Karpas-422 (cell line): Measurements from ENCODE around the gene BPTF. TPM values are rescaled to one million over a fixed set of nuclear protein-coding genes. Genes with fewer than 3 reads are reported as not detected.
A peak's percentile ranks its signal among the peaks of the same experiment; 100 is the strongest.
"Not testable (repeated sequence)": the region's sequence is repeated elsewhere in the genome, so short reads cannot be mapped to it uniquely, and the experiment has no call there.

ENCODE experiments used
- DNase-seq: peaks from one replicate; pipeline ENCODE4 v3.0.0-alpha.2; 2015
- H2AFZ ChIP-seq: fragments of 200-600 bp; sonication (generic); 2 replicates; pipeline ENCODE4 v1.6.1; 2014; ENCODE audit warnings: antibody characterized with exemption, low read length, mixed read lengths
- H3K27ac ChIP-seq: fragments of 200-600 bp; sonication (generic); 2 replicates; pipeline ENCODE4 v1.5.1; 2014; ENCODE audit warnings: mild to moderate bottlenecking, low read length, moderate library complexity
- H3K27me3 ChIP-seq: fragments of 200-600 bp; sonication (generic); 2 replicates; pipeline ENCODE4 v1.6.1; 2014; ENCODE audit warnings: low read length, mixed read lengths
- H3K36me3 ChIP-seq: fragments of 200-600 bp; sonication (generic); 2 replicates; pipeline ENCODE4 v1.6.1; 2014; ENCODE audit warnings: low read length, mixed read lengths; ENCODE audit not compliant: insufficient read depth
- H3K4me1 ChIP-seq: fragments of 200-600 bp; sonication (generic); 2 replicates; pipeline ENCODE4 v1.6.1; 2014; ENCODE audit warnings: mild to moderate bottlenecking, low read length, mixed read lengths
- H3K4me2 ChIP-seq: fragments of 200-600 bp; sonication (generic); 2 replicates; pipeline ENCODE4 v1.6.1; 2014; ENCODE audit warnings: low read length, low read depth, mild to moderate bottlenecking; ENCODE audit not compliant: poor library complexity, severe bottlenecking
- H3K4me3 ChIP-seq: fragments of 200-600 bp; sonication (generic); 2 replicates; pipeline ENCODE4 v1.5.1; 2014; ENCODE audit warnings: mild to moderate bottlenecking, antibody characterized with exemption, low read length, mixed read lengths
- H3K79me2 ChIP-seq: fragments of 200-600 bp; sonication (generic); 2 replicates; pipeline ENCODE4 v1.6.1; 2014; ENCODE audit warnings: mild to moderate bottlenecking, low read length, mixed read lengths
- H3K9ac ChIP-seq: fragments of 200-600 bp; sonication (generic); 2 replicates; pipeline ENCODE4 v1.6.0; 2014; ENCODE audit warnings: low read length
- H3K9me2 ChIP-seq: fragments of 200-600 bp; sonication (generic), shearing (Covaris generic); replicated peaks from 2 replicates; pipeline ENCODE4 v1.6.0; 2014; ENCODE audit warnings: mild to moderate bottlenecking, low read length, moderate library complexity; ENCODE audit not compliant: insufficient read depth
- H3K9me3 ChIP-seq: fragments of 300-700, 200-600 bp; sonication (generic); 2 replicates; pipeline ENCODE4 v1.6.1; 2014; ENCODE audit warnings: low read length, mixed read lengths
- H4K20me1 ChIP-seq: fragments of 200-600 bp; sonication (generic); 2 replicates; pipeline ENCODE4 v1.6.1; 2014; ENCODE audit warnings: mild to moderate bottlenecking, antibody characterized with exemption, low read length, low read depth; ENCODE audit not compliant: insufficient read depth
- total RNA-seq: library from RNA; depleted of rRNA; stranded (reverse); fragments of >200 nt; shearing (Covaris generic); gene quantifications from 2 replicates; pipeline ENCODE4 v1.2.3, GENCODE V29; 2014; ENCODE audit warnings: low replicate concordance

BPTF gene
- total RNA-seq, 1 experiment from 2014 or later = 310 TPM

DNA sequence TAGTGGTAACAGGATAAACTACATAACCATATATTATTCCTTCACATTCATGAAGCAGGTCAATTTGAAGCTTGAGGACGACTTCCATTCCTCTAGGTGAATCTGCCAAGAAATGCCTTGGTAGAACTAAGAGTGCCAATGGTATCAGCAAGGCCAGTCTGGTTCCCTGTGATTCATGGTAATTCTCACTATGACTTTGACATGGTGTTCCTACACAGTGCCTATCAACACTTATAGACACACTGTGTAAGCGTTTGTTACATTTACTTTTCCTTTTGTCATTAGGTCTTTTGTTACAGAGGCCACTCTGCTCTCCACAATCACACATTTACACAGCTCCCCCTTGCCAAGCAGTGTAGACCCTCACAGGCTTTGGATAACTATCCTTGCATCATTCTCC lies 136.9 kb downstream of the BPTF start:
- DNase-seq, H3K9me2 ChIP-seq, H4K20me1 ChIP-seq, H2AFZ ChIP-seq, H3K4me3 ChIP-seq, H3K79me2 ChIP-seq, H3K27me3 ChIP-seq, H3K9ac ChIP-seq, H3K27ac ChIP-seq, H3K4me1 ChIP-seq, H3K4me2 ChIP-seq, H3K9me3 ChIP-seq: not testable (repeated sequence)
- peaks cover 40% of the 10 kb centered on the region for H3K36me3 ChIP-seq

DNA sequence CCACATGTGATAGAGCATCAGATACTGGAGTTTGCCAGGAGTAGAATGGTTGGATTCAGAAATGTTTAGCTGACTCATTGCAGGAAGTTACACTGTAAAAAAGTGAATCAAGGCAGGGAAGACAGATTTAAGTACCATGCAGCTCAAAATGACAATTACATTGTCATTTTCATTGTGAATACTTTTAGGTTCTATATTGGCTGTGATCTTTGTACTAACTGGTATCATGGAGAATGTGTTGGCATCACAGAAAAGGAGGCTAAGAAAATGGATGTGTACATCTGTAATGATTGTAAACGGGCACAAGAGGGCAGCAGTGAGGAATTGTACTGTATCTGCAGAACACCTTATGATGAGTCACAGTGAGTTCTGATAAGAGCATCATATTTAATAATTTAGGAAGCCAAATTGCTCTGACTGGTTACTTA lies 137.9 kb downstream of the BPTF start:
- not testable (repeated sequence) for H3K9ac ChIP-seq, H3K9me3 ChIP-seq, H3K4me3 ChIP-seq, H3K4me2 ChIP-seq, H3K79me2 ChIP-seq, H4K20me1 ChIP-seq, H3K27me3 ChIP-seq, H3K9me2 ChIP-seq, H3K4me1 ChIP-seq, H2AFZ ChIP-seq
- Histone ChIP-seq H3K36me3 (peaks cover 45% of the 10 kb centered on the region), H3K27ac (0 out of 2 replicates have a peak overlapping the region, but pooled peaks have one; percentile 49)
- peak; percentile 89 for DNase-seq

DNA sequence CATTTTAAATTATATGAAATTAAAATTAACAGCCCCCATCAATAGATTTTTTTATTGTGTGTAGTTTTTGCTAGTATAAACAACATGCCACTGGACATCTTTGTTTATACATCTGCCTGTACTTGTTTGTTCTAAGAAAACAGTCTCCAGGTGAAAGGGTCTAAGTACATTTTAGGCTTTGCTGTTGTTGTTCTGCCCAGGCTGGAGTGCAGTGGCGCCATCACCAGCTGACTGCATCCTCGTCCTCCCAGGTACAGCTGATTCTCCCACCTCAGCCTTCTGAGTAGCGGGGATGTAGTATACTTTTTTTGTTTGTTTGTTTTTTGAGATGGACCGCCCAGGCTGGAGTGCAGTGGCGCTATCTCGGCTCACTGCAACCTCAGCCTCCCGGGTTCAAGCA lies 145.5 kb downstream of the BPTF start:
- H3K36me3 ChIP-seq = peaks cover 43% of the 10 kb centered on the region
- H3K4me1 ChIP-seq = no peaks in the 10 kb centered on the region
- H3K4me2 ChIP-seq = no peak overlapping the region
- no peaks in the 10 kb centered on the region for H3K27me3 ChIP-seq
- no peak for DNase-seq
- no peaks in the 10 kb centered on the region for H3K79me2 ChIP-seq
- no peaks in the 10 kb centered on the region for H3K9me3 ChIP-seq
- no peak overlapping the region for H3K4me3 ChIP-seq
- H4K20me1 ChIP-seq = no peaks in the 10 kb centered on the region
- no peak overlapping the region for H3K9ac ChIP-seq
- no peaks in the 10 kb centered on the region for H3K9me2 ChIP-seq
- H2AFZ ChIP-seq = no peak overlapping the region
- no peak overlapping the region for H3K27ac ChIP-seq

- H3K79me2 ChIP-seq = no peaks in the 10 kb centered on the region
- no peaks in the 10 kb centered on the region for H3K27me3 ChIP-seq
Measured at GRCh38 chr17:67974185-67974584, 148.9 kb downstream of the BPTF start.

DNA sequence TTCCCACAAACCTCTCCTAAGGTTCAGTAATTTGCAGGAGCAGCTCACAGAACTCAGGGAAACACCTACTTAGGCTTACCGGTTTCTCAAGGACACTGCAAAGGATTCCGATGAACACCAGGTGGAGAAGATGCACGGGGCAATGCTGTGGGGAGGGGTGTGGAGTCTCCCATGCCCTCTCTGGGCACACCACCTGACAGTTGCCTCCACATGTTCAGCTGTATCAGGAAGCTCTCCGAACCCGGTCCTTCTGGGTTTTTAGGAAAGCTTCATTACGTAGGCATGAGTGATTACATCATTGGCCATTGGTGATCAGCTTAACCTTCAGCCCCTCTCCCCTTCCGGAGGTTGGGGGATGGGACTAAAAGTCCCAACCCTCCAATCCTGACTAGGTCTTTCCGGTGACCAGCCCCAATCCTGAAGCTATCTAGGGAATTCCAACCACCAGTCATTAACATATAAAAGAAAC lies 149.3 kb downstream of the BPTF start:
- H3K4me3 ChIP-seq = no peak overlapping the region
- H3K9me3 ChIP-seq = no peaks in the 10 kb centered on the region
- peaks cover 27% of the 10 kb centered on the region for H3K4me1 ChIP-seq
- H3K27ac ChIP-seq = no peak overlapping the region
- H3K9me2 ChIP-seq = no peaks in the 10 kb centered on the region
- no peaks in the 10 kb centered on the region for H3K27me3 ChIP-seq
- no peaks in the 10 kb centered on the region for H4K20me1 ChIP-seq
- no peak overlapping the region for H2AFZ ChIP-seq
- no peak overlapping the region for H3K4me2 ChIP-seq
- peaks cover 38% of the 10 kb centered on the region for H3K36me3 ChIP-seq
- H3K79me2 ChIP-seq = no peaks in the 10 kb centered on the region
- H3K9ac ChIP-seq = no peak overlapping the region
- no peak for DNase-seq

More at GRCh38 chr17:67974185-67974584, 148.9 kb downstream of the BPTF start:
- no peaks in the 10 kb centered on the region for H3K9me2 ChIP-seq
- no peak overlapping the region for H3K4me2 ChIP-seq
- no peak overlapping the region for H3K4me3 ChIP-seq
- peaks cover 22% of the 10 kb centered on the region for H3K4me1 ChIP-seq
- DNase-seq = no peak
- no peak overlapping the region for H2AFZ ChIP-seq
- no peaks in the 10 kb centered on the region for H3K9me3 ChIP-seq
- no peaks in the 10 kb centered on the region for H4K20me1 ChIP-seq
- H3K36me3 ChIP-seq = peaks cover 38% of the 10 kb centered on the region
- H3K9ac ChIP-seq = no peak overlapping the region
- no peak overlapping the region for H3K27ac ChIP-seq

DNA sequence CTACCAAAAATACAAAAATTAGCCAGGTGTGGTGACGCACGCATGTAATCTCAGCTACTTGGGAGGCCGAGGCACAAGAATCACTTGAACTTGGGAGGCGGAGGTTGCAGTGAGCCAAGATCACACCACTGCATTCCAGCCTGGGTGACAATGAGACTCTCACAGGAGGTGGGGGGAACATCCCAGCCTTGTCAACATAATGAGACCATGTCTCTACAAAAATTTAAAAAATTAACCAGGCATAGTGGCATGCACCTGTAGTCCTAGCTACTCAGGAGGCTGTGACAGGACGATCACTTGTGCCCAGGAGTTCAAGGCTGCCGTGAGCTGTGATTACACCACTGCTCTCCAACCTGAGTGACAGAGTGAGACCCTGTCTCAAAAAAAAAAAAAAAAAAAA lies 151.0 kb downstream of the BPTF start:
- not testable (repeated sequence) for DNase-seq
- peaks cover 38% of the 10 kb centered on the region for H3K36me3 ChIP-seq

GRCh38 chr17:67980456-67980855 lies 155.2 kb downstream of the BPTF start:
- Histone ChIP-seq H3K9me3 (no peaks in the 10 kb centered on the region), H3K9me2 (no peaks in the 10 kb centered on the region), H3K9ac (peak overlapping the region; percentile 61), H3K27me3 (no peaks in the 10 kb centered on the region), H4K20me1 (no peaks in the 10 kb centered on the region), H2AFZ (no peak overlapping the region), H3K4me2 (peak overlapping the region; percentile 51), H3K36me3 (peaks cover 26% of the 10 kb centered on the region), H3K4me1 (peaks cover 78% of the 10 kb centered on the region), H3K79me2 (no peaks in the 10 kb centered on the region), H3K27ac (peak overlapping the region; percentile 90), H3K4me3 (no peak overlapping the region)
- DNase-seq = peak; percentile 84

More for the DNA sequence above, 151.0 kb downstream of the BPTF start:
- not testable (repeated sequence) for H3K9me2 ChIP-seq, H3K9me3 ChIP-seq, H3K4me2 ChIP-seq, H3K9ac ChIP-seq, H3K4me3 ChIP-seq, H3K27ac ChIP-seq, H3K79me2 ChIP-seq, H3K27me3 ChIP-seq, H4K20me1 ChIP-seq, H2AFZ ChIP-seq
- H3K4me1 ChIP-seq = peaks cover 43% of the 10 kb centered on the region

GRCh38 chr17:67980883-67981282 lies 155.6 kb downstream of the BPTF start:
- Histone ChIP-seq H3K4me2 (peak overlapping the region; percentile 51), H3K27ac (peak overlapping the region; percentile 90), H3K9ac (peak overlapping the region; percentile 26; the same call in 1 of the 2 replicates), H3K4me1 (peaks cover 81% of the 10 kb centered on the region), H3K36me3 (peaks cover 21% of the 10 kb centered on the region; the same call in 1 of the 2 replicates)
- H3K9me2 ChIP-seq, H3K79me2 ChIP-seq, DNase-seq, H2AFZ ChIP-seq, H3K27me3 ChIP-seq, H3K4me3 ChIP-seq, H3K9me3 ChIP-seq, H4K20me1 ChIP-seq: not testable (repeated sequence)
